WTC11 (cell line): ENCODE data around the gene CCDC183. TPM values are rescaled to one million over a fixed set of nuclear protein-coding genes. Genes with fewer than 3 reads are reported as not detected.

Source experiments
- ATAC-seq: fragments of 200-7000 bp; cut with Tn5 transposase; 2 replicates; pipeline ENCODE4 v1.10.0; 2021; ENCODE audit warnings: mild to moderate bottlenecking, moderate library complexity
- CTCF ChIA-PET: fragments of 300-600 bp; sonication (Branson Sonifier 250); formaldehyde crosslinking; loops from one replicate; lab custom pipeline; 2021; ENCODE audit warnings: antibody characterized with exemption; lab: Charles Lee
- POLR2A ChIA-PET: fragments of 350-600 bp; sonication (Branson Sonifier 250); formaldehyde crosslinking; loops from one replicate; lab custom pipeline; 2021; ENCODE audit warnings: antibody characterized with exemption; lab: Charles Lee
- DNase-seq: peaks from one replicate; pipeline ENCODE4 v3.0.0; 2021; ENCODE audit warnings: low spot score
- H3K27ac Mint-ChIP-seq: 2 replicates; pipeline ENCODE4 v1.8.0; 2021; ENCODE audit warnings: mixed read lengths
- H3K27me3 Mint-ChIP-seq: 2 replicates; pipeline ENCODE4 v1.8.0; 2021; ENCODE audit warnings: low read depth, mild to moderate bottlenecking, moderate library complexity, mixed read lengths
- H3K36me3 Mint-ChIP-seq: 2 replicates; pipeline ENCODE4 v1.8.0; 2021; ENCODE audit warnings: mixed read lengths
- H3K4me1 Mint-ChIP-seq: 2 replicates; pipeline ENCODE4 v1.8.0; 2022; ENCODE audit warnings: mixed read lengths
- H3K4me3 Mint-ChIP-seq: 2 replicates; pipeline ENCODE4 v1.8.0; 2021; ENCODE audit warnings: mild to moderate bottlenecking, moderate library complexity, mixed read lengths
- H3K9me3 Mint-ChIP-seq: 2 replicates; pipeline ENCODE4 v1.8.0; 2021; ENCODE audit warnings: mixed read lengths
- ATF3 ChIP-seq: sonication (generic); formaldehyde crosslinking; conservative IDR thresholded peaks from 2 replicates; pipeline ENCODE4 v1.8.1; 2022; ENCODE audit warnings: mild to moderate bottlenecking, missing genetic modification reagents
- CBFB ChIP-seq: sonication (generic); formaldehyde crosslinking; IDR thresholded peaks from 2 replicates; pipeline ENCODE4 v1.8.1; 2022; ENCODE audit warnings: mild to moderate bottlenecking, low read depth, missing genetic modification reagents
- CDX4 ChIP-seq: fragments of 250-450 bp; sonication (Bioruptor Pico); IDR thresholded peaks from 2 replicates; pipeline ENCODE4 v1.9.0; 2021; ENCODE audit warnings: moderate library complexity, mild to moderate bottlenecking, inconsistent platforms, borderline replicate concordance
- E2F1 ChIP-seq: sonication (generic); formaldehyde crosslinking; IDR thresholded peaks from 2 replicates; pipeline ENCODE4 v1.8.0; 2022; ENCODE audit warnings: mild to moderate bottlenecking, missing genetic modification reagents
- E2F4 ChIP-seq: sonication (generic); formaldehyde crosslinking; IDR thresholded peaks from 2 replicates; pipeline ENCODE4 v1.8.1; 2022; ENCODE audit warnings: low read depth, mild to moderate bottlenecking, moderate library complexity, missing genetic modification reagents, borderline replicate concordance
- EMX1 ChIP-seq: fragments of 250-450 bp; sonication (Bioruptor Pico); IDR thresholded peaks from 2 replicates; pipeline ENCODE4 v1.8.0; 2021; ENCODE audit warnings: mild to moderate bottlenecking
- ETV6 ChIP-seq: sonication (generic); formaldehyde crosslinking; IDR thresholded peaks from 2 replicates; pipeline ENCODE4 v1.8.1; 2022; ENCODE audit warnings: mild to moderate bottlenecking, missing genetic modification reagents
- HMGXB4 ChIP-seq: sonication (generic); formaldehyde crosslinking; IDR thresholded peaks from 2 replicates; pipeline ENCODE4 v1.8.1; 2023; ENCODE audit warnings: mild to moderate bottlenecking, moderate library complexity, missing genetic modification reagents
- NFE2L1 ChIP-seq: sonication (generic); formaldehyde crosslinking; IDR thresholded peaks from 2 replicates; pipeline ENCODE4 v1.8.1; 2023; ENCODE audit warnings: missing genetic modification reagents
- NR1H2 ChIP-seq: sonication (generic); formaldehyde crosslinking; IDR thresholded peaks from 2 replicates; pipeline ENCODE4 v1.9.0; 2021; ENCODE audit warnings: mild to moderate bottlenecking, moderate library complexity, missing genetic modification reagents
- SMAD3 ChIP-seq: sonication (generic); formaldehyde crosslinking; IDR thresholded peaks from 2 replicates; pipeline ENCODE4 v1.8.0; 2022; ENCODE audit warnings: missing genetic modification reagents, mild to moderate bottlenecking, borderline replicate concordance
- STAT6 ChIP-seq: sonication (generic); formaldehyde crosslinking; conservative IDR thresholded peaks from 2 replicates; pipeline ENCODE4 v1.8.1; 2023; ENCODE audit warnings: mild to moderate bottlenecking, low read depth, missing genetic modification reagents, moderate library complexity
- TCF7 ChIP-seq: sonication (generic); formaldehyde crosslinking; IDR thresholded peaks from 2 replicates; pipeline ENCODE4 v1.8.0; 2022; ENCODE audit warnings: mild to moderate bottlenecking, low read depth, missing genetic modification reagents, moderate library complexity
- ZNF219 ChIP-seq: sonication (generic); formaldehyde crosslinking; IDR thresholded peaks from 2 replicates; pipeline ENCODE4 v1.8.0; 2023; ENCODE audit warnings: missing genetic modification reagents, mild to moderate bottlenecking, borderline replicate concordance
- ZNF263 ChIP-seq: sonication (generic); formaldehyde crosslinking; IDR thresholded peaks from 2 replicates; pipeline ENCODE4 v1.8.1; 2022; ENCODE audit warnings: low read depth, mild to moderate bottlenecking, moderate library complexity, missing genetic modification reagents
- ZNF317 ChIP-seq: sonication (generic); formaldehyde crosslinking; IDR thresholded peaks from 2 replicates; pipeline ENCODE4 v1.8.1; 2023; ENCODE audit warnings: low read depth, mild to moderate bottlenecking, moderate library complexity, missing genetic modification reagents, borderline replicate concordance
- ZNF416 ChIP-seq: fragments of 250-450 bp; sonication (Bioruptor Pico); IDR thresholded peaks from 2 replicates; pipeline ENCODE4 v1.9.0; 2021; ENCODE audit warnings: mild to moderate bottlenecking, inconsistent platforms
- ZNF425 ChIP-seq: fragments of 250-450 bp; sonication (Bioruptor Pico); conservative IDR thresholded peaks from 2 replicates; pipeline ENCODE4 v1.9.0; 2021; ENCODE audit warnings: mild to moderate bottlenecking
- total RNA-seq: library from RNA; stranded (reverse); gene quantifications from 3 replicates; pipeline ENCODE4 v1.2.3, GENCODE V29; 2021

The CCDC183 gene
- total RNA-seq, 1 experiment from 2014 or later: 2.1 TPM

- TF ChIP-seq E2F4 (CRISPR knock-in tag): no peak
Measured at GRCh38 chr9:136807281-136808074, 11.3 kb downstream of the CCDC183 start, which contains the start of gene RABL6 (continued).

- POLR2A ChIA-PET: interaction anchor here (1.1 to 1.4 kb wide), 2 partner anchors 14 to 39 kb away, joined by 3 to 5 read pairs; no protein-coding TSS in a partner anchor
- H3K27ac Mint-ChIP-seq: 0 out of 2 replicates have a peak overlapping the region, but pooled peaks have one; percentile 31
- H3K4me3 Mint-ChIP-seq: peak overlapping the region; percentile 86
- TF ChIP-seq NR1H2: no peak
- TF ChIP-seq EMX1 (CRISPR knock-in tag): no peak
- TF ChIP-seq CDX4 (CRISPR knock-in tag): no peak
- TF ChIP-seq ZNF425: no peak
- 0 out of 2 replicates have a peak, but pooled peaks have one; percentile 7 for TF ChIP-seq ZNF263
- TF ChIP-seq CBFB (CRISPR knock-in tag): no peak
- no peak for TF ChIP-seq SMAD3 (CRISPR knock-in tag)
- TF ChIP-seq HMGXB4 (CRISPR knock-in tag): peak; percentile 29; the same call in 1 of the 2 replicates
- 0 out of 2 replicates have a peak, but pooled peaks have one; percentile 11 for TF ChIP-seq ZNF317 (CRISPR knock-in tag)
- TF ChIP-seq, all 79 proteins: peak for 3
- DNase-seq (no peak), ATAC-seq (peak; percentile 3)
- Mint-ChIP-seq H3K9me3 (no peaks in the 10 kb centered on the region), H3K27me3 (peaks cover 18% of the 10 kb centered on the region), H3K36me3 (peaks cover 21% of the 10 kb centered on the region), H3K4me1 (peaks cover 21% of the 10 kb centered on the region)
- CTCF ChIA-PET: interaction anchor here (0.5 to 3.8 kb wide), 14 partner anchors 8 to 242 kb away, joined by 3 to 32 read pairs (median 4); partner anchors contain the start of genes AJM1 and TMEM141
Measured at GRCh38 chr9:136808075-136808805, 12.1 kb downstream of the CCDC183 start.

- POLR2A ChIA-PET: no interaction called here
- Mint-ChIP-seq H3K4me1 (peaks cover 21% of the 10 kb centered on the region), H3K27ac (0 out of 2 replicates have a peak overlapping the region, but pooled peaks have one; percentile 31), H3K27me3 (peaks cover 13% of the 10 kb centered on the region), H3K36me3 (peaks cover 25% of the 10 kb centered on the region), H3K4me3 (peak overlapping the region; percentile 86), H3K9me3 (no peaks in the 10 kb centered on the region)
- no peak for ATAC-seq
- CTCF ChIA-PET: interaction anchor here (0.5 to 3.8 kb wide), 9 partner anchors 9 to 524 kb away, joined by 3 to 32 read pairs (median 3); partner anchors contain the start of gene AJM1
- no peak for DNase-seq
- no peak for TF ChIP-seq STAT6 (CRISPR knock-in tag)
- TF ChIP-seq ZNF416 (CRISPR knock-in tag): no peak
- TF ChIP-seq ZNF219 (CRISPR knock-in tag): no peak
- TF ChIP-seq ETV6 (CRISPR knock-in tag): no peak
- TF ChIP-seq NFE2L1 (CRISPR knock-in tag): no peak
- TF ChIP-seq E2F1 (CRISPR knock-in tag): no peak
- no peak for TF ChIP-seq CDX4 (CRISPR knock-in tag)
- TF ChIP-seq ATF3 (CRISPR knock-in tag): no peak
- TF ChIP-seq TCF7 (CRISPR knock-in tag): no peak
Measured at GRCh38 chr9:136808806-136809158, 12.6 kb downstream of the CCDC183 start.
